Liver (tissue), 9 donors: Measurements from ENCODE around the gene VSIG4. TPM values are rescaled to one million over a fixed set of nuclear protein-coding genes. Genes with fewer than 3 reads are reported as not detected.

Experiments used
- DNase-seq: peaks from one replicate; pipeline ENCODE4 v3.0.0-alpha.2; 2017; ENCODE audit warnings: low spot score
- H3K27ac ChIP-seq, 2 donors: one replicate each; pipeline ENCODE4 v1.7.0; 2013; ENCODE audit warnings: inconsistent platforms in 2 of 2, low read length in 2 of 2, control low read depth in 1 of 2, low read depth in 1 of 2, mild to moderate bottlenecking in 1 of 2
- H3K27me3 ChIP-seq, 4 donors: one replicate each; pipeline versions ENCODE4 v1.6.1 to v1.7.0; 2013; ENCODE audit warnings: low read length in 3 of 4, inconsistent platforms in 1 of 4, mild to moderate bottlenecking in 1 of 4, moderate library complexity in 1 of 4; ENCODE audit not compliant: control insufficient read depth in 4 of 4, insufficient read depth in 4 of 4
- H3K36me3 ChIP-seq, 4 donors: one replicate each; pipeline versions ENCODE4 v1.6.1 to v1.7.0; 2013; ENCODE audit warnings: low read length in 3 of 4, mild to moderate bottlenecking in 3 of 4, low read depth in 1 of 4, moderate library complexity in 1 of 4; ENCODE audit not compliant: control insufficient read depth in 4 of 4, insufficient read depth in 3 of 4
- H3K4me1 ChIP-seq, 4 donors: one replicate each; pipeline versions ENCODE4 v1.6.1 to v1.7.0; 2013; ENCODE audit warnings: low read length in 3 of 4, mild to moderate bottlenecking in 3 of 4, moderate library complexity in 1 of 4; ENCODE audit not compliant: control insufficient read depth in 4 of 4, insufficient read depth in 4 of 4
- H3K4me3 ChIP-seq, 3 donors: one replicate each; pipeline versions ENCODE4 v1.6.1 to v1.7.0; 2013; ENCODE audit warnings: low read length in 3 of 3, control low read depth in 1 of 3, low read depth in 1 of 3, mild to moderate bottlenecking in 1 of 3
- H3K9ac ChIP-seq, 2 donors: one replicate each; pipeline ENCODE4 v1.7.0; 2013; ENCODE audit warnings: low read length in 2 of 2, mild to moderate bottlenecking in 2 of 2, moderate library complexity in 2 of 2, control low read depth in 1 of 2, low read depth in 1 of 2
- H3K9me3 ChIP-seq, 4 donors: one replicate each; pipeline versions ENCODE4 v1.6.1 to v1.7.0; 2013; ENCODE audit warnings: low read length in 3 of 4; ENCODE audit not compliant: control insufficient read depth in 4 of 4
- ATF3 ChIP-seq: IDR thresholded peaks from 2 replicates; pipeline ENCODE4 v1.6.1; 2016; ENCODE audit warnings: antibody characterized with exemption
- CTCF ChIP-seq: fragments of 150-350 bp; IDR thresholded peaks from 2 replicates; pipeline ENCODE4 v1.5.1; 2017; ENCODE audit warnings: improper control_type of control experiment, low read depth, low read length; ENCODE audit not compliant: missing input control
- FOXA2 ChIP-seq: IDR thresholded peaks from 2 replicates; pipeline ENCODE4 v1.6.1; 2016; ENCODE audit warnings: antibody characterized with exemption
- HNF4A ChIP-seq, 2 donors: conservative IDR thresholded peaks; 2 replicates each; pipeline ENCODE4 v1.6.1; 2016; ENCODE audit warnings: antibody characterized with exemption in 2 of 2, mild to moderate bottlenecking in 2 of 2
- HNF4G ChIP-seq: IDR thresholded peaks from 2 replicates; pipeline ENCODE4 v1.6.1; 2016; ENCODE audit warnings: antibody characterized with exemption
- MAX ChIP-seq: IDR thresholded peaks from 2 replicates; pipeline ENCODE4 v1.6.1; 2016; ENCODE audit warnings: antibody characterized with exemption
- REST ChIP-seq: IDR thresholded peaks from 2 replicates; pipeline ENCODE4 v1.6.1; 2016; ENCODE audit warnings: antibody characterized with exemption, mild to moderate bottlenecking
- RXRA ChIP-seq, 2 donors: IDR thresholded peaks; 2 replicates each; pipeline ENCODE4 v1.6.1; 2017 to 2018; ENCODE audit warnings: antibody characterized with exemption in 2 of 2, mild to moderate bottlenecking in 1 of 2
- TAF1 ChIP-seq: conservative IDR thresholded peaks from 2 replicates; pipeline ENCODE4 v1.6.1; 2016; ENCODE audit warnings: antibody characterized with exemption, mild to moderate bottlenecking
- YY1 ChIP-seq: IDR thresholded peaks from 2 replicates; pipeline ENCODE4 v1.6.1; 2016; ENCODE audit warnings: antibody characterized with exemption, mild to moderate bottlenecking
- ZBTB33 ChIP-seq: IDR thresholded peaks from 2 replicates; pipeline ENCODE4 v1.6.1; 2016; ENCODE audit warnings: antibody characterized with exemption
- WGBS: extraction: QIAGEN DNeasy Blood & Tissue Kit; methylation state at CpG from one replicate; pipeline ENCODE4 v1.1.7; 2013; 5-methylcytosine and 5-hydroxymethylcytosine counted together
- polyA plus RNA-seq, 2 donors: library from polyadenylated mRNA; stranded (reverse) in 1 of 2; unstranded in 1 of 2; fragments of 200-250 nt in 1 of 2; fragments of >200 nt in 1 of 2; fragmentation: Nextera tagmentation in 1 of 2; extraction: Ambion mirVana in 1 of 2; gene quantifications; one replicate each; pipeline versions ENCODE4 v1.2.1 to v1.2.3, GENCODE V29; 2013 to 2015
- total RNA-seq, 2 donors: library from RNA; depleted of rRNA; stranded (reverse); fragments of >200 nt; gene quantifications; one replicate each; pipeline ENCODE4 v1.2.3, GENCODE V29; 2014
- donor health status: healthy.
- donor health status: healthy.
- donor health status: healthy.
- donor health status: healthy.
- donor health status: healthy.

The VSIG4 gene
- total and polyA plus RNA-seq, 4 donors, result 16.7 to 38.9 (median 36.3) TPM

GRCh38 chrX:66021765-66022631 lies 17.9 kb downstream of the VSIG4 start:
- H3K4me1 ChIP-seq, result no peaks in the 10 kb centered on the region
- no peaks in the 10 kb centered on the region for H3K9me3 ChIP-seq
- no peak for TF ChIP-seq FOXA2
- no peak for DNase-seq
- no peak overlapping the region for H3K27ac ChIP-seq
- H3K9ac ChIP-seq, result no peak overlapping the region
- H3K27me3 ChIP-seq, result no peaks in the 10 kb centered on the region
- 91% methylated on average over 9 of the region's 9 CpGs for WGBS
- no peak overlapping the region for H3K4me3 ChIP-seq
- H3K36me3 ChIP-seq, result no peaks in the 10 kb centered on the region

GRCh38 chrX:66021401-66021764 lies 18.5 kb downstream of the VSIG4 start:
- TF ChIP-seq CTCF, result no peak
- TF ChIP-seq TAF1, result no peak
- no peak for TF ChIP-seq ATF3
- TF ChIP-seq HNF4G, result no peak
- no peak for TF ChIP-seq YY1
- TF ChIP-seq ZBTB33, result no peak
- TF ChIP-seq HNF4A (conservative IDR thresholded peaks at IDR 0.05), result no peak
- TF ChIP-seq MAX, result no peak
- TF ChIP-seq REST, result no peak
- TF ChIP-seq RXRA (IDR thresholded peaks at IDR 0.05), result no peak
- TF ChIP-seq FOXA2, result no peak
- Histone ChIP-seq H3K9ac (no peak overlapping the region), H3K9me3 (no peaks in the 10 kb centered on the region), H3K27ac (no peak overlapping the region), H3K36me3 (no peaks in the 10 kb centered on the region), H3K27me3 (no peaks in the 10 kb centered on the region), H3K4me1 (no peaks in the 10 kb centered on the region), H3K4me3 (no peak overlapping the region)
- WGBS, result 68% methylated on average over 1 of the region's 1 CpG
- DNase-seq, result no peak
